HCT116 (cell line): ENCODE results near the gene FHIT. TPM values are rescaled to one million over a fixed set of nuclear protein-coding genes. Genes with fewer than 3 reads are reported as not detected.

Source experiments
- ATAC-seq: fragments of 200-7000 bp; cut with Tn5 transposase; 2 replicates; pipeline ENCODE4 v1.9.1; 2020; ENCODE audit warnings: mild to moderate bottlenecking, moderate library complexity
- BruUV-seq: library from RNA; stranded (reverse); fragments of 400-500 nt; replicated peaks from 2 replicates; lab custom pipeline; 2021; lab: Mats Ljungman, UMichigan
- CTCF ChIA-PET: fragments of 300-600 bp; sonication (Branson Sonifier 250); formaldehyde crosslinking; loops from one replicate; lab custom pipeline; 2021; ENCODE audit warnings: antibody characterized with exemption; lab: Charles Lee
- POLR2A ChIA-PET: fragments of 300-600, 350-600 bp; sonication (Branson Sonifier 250); formaldehyde crosslinking; loops from one replicate; lab custom pipeline; 2021; ENCODE audit warnings: antibody characterized with exemption; lab: Charles Lee
- RAD21 ChIA-PET, 2 experiments: fragments of 300-600 bp; sonication (Branson Sonifier 250); formaldehyde crosslinking; loops; one replicate each; lab custom pipeline; 2023; ENCODE audit warnings: low total read pairs in 2 of 2; ENCODE audit not compliant: uncharacterized antibody in 2 of 2, unreplicated experiment in 2 of 2, low non-redundant PET in 1 of 2; lab: Charles Lee
- DNase-seq: peaks from one replicate; pipeline ENCODE4 v3.0.0-alpha.2; 2010; ENCODE audit warnings: low read depth, low spot score
- H2AFZ ChIP-seq: fragments of 200-600 bp; shearing (Covaris generic), sonication (generic); 2 replicates; pipeline ENCODE4 v1.6.1; 2017; ENCODE audit warnings: low read depth, mixed run types, mixed read lengths, antibody characterized with exemption, low read length; ENCODE audit not compliant: poor library complexity, severe bottlenecking
- H3K27ac ChIP-seq: 2 replicates; pipeline ENCODE4 v1.5.1; 2012; ENCODE audit warnings: low read depth, low read length
- H3K27me3 ChIP-seq: fragments of 200-600 bp; sonication (generic); 2 replicates; pipeline ENCODE4 v1.6.1; 2016; ENCODE audit warnings: mixed run types, low read length, mixed read lengths; ENCODE audit not compliant: insufficient read depth
- H3K36me3 ChIP-seq, 2 experiments: fragments of 200-500 bp in 1 of 2; fragments of 200-600 bp in 1 of 2; sonication (Bioruptor generic) in 1 of 2; sonication (generic) in 1 of 2; 2 replicates each; pipeline versions ENCODE4 v1.5.1 to v1.6.1; 2014 to 2016; ENCODE audit warnings: low read length in 2 of 2, inconsistent platforms in 1 of 2, mixed read lengths in 1 of 2, mixed run types in 1 of 2; ENCODE audit not compliant: insufficient read depth in 2 of 2, control insufficient read depth in 1 of 2
- H3K4me1 ChIP-seq, 2 experiments: fragments of 200-600 bp in 1 of 2; sonication (generic) in 1 of 2; 2 replicates each; pipeline versions ENCODE4 v1.5.1 to v1.6.1; 2012 to 2017; ENCODE audit warnings: low read length in 2 of 2, inconsistent platforms in 1 of 2, mild to moderate bottlenecking in 1 of 2, mixed read lengths in 1 of 2, mixed run types in 1 of 2, moderate library complexity in 1 of 2; ENCODE audit not compliant: insufficient read depth in 2 of 2, control insufficient read depth in 1 of 2
- H3K4me2 ChIP-seq: fragments of 200-600 bp; sonication (generic); 2 replicates; pipeline ENCODE4 v1.6.1; 2017; ENCODE audit warnings: mixed run types, low read length, mixed read lengths
- H3K4me3 ChIP-seq, 2 experiments: fragments of 200-600 bp in 1 of 2; sonication (generic) in 1 of 2; replicated peaks in 1 of 2; 2 replicates each; pipeline ENCODE4 v1.5.1; 2011 to 2016; ENCODE audit warnings: low read length in 2 of 2, control low read depth in 1 of 2, low read depth in 1 of 2, mild to moderate bottlenecking in 1 of 2, mixed read lengths in 1 of 2, mixed run types in 1 of 2
- H3K79me2 ChIP-seq: fragments of 200-600 bp; sonication (generic); 2 replicates; pipeline ENCODE4 v1.6.1; 2017; ENCODE audit warnings: mild to moderate bottlenecking, mixed run types, low read length, moderate library complexity, mixed read lengths; ENCODE audit not compliant: insufficient read depth
- H3K9ac ChIP-seq: fragments of 200-600 bp; sonication (generic); 2 replicates; pipeline ENCODE4 v1.6.1; 2016; ENCODE audit warnings: low read length, mixed read lengths
- H3K9me2 ChIP-seq: fragments of 200-600 bp; sonication (generic), shearing (Covaris generic); 2 replicates; pipeline ENCODE4 v1.6.1; 2017; ENCODE audit warnings: mixed run types, mild to moderate bottlenecking, moderate library complexity; ENCODE audit not compliant: insufficient read depth
- H3K9me3 ChIP-seq, 2 experiments: fragments of 200-500 bp in 1 of 2; fragments of 200-600 bp in 1 of 2; sonication (Bioruptor generic) in 1 of 2; sonication (generic) in 1 of 2; 2 replicates each; pipeline ENCODE4 v1.6.1; 2014 to 2017; ENCODE audit warnings: low read length in 2 of 2, mixed read lengths in 2 of 2, inconsistent platforms in 1 of 2, low read depth in 1 of 2, mild to moderate bottlenecking in 1 of 2, mixed run types in 1 of 2, moderate library complexity in 1 of 2; ENCODE audit not compliant: control insufficient read depth in 1 of 2, insufficient read depth in 1 of 2
- H4K20me1 ChIP-seq: fragments of 200-600 bp; sonication (generic), shearing (Covaris generic); 2 replicates; pipeline ENCODE4 v1.6.1; 2017; ENCODE audit warnings: mixed run types, mild to moderate bottlenecking, moderate library complexity; ENCODE audit not compliant: insufficient read depth
- ATF3 ChIP-seq: IDR thresholded peaks from 2 replicates; pipeline ENCODE4 v1.6.1; 2012
- CBX3 ChIP-seq: IDR thresholded peaks from 2 replicates; pipeline ENCODE4 v1.6.1; 2012; ENCODE audit warnings: low read depth
- CEBPB ChIP-seq: IDR thresholded peaks from 2 replicates; pipeline ENCODE4 v1.6.1; 2012; ENCODE audit warnings: low read depth
- CTCF ChIP-seq, 3 experiments: fragments of 200-600 bp in 1 of 3; sonication (generic) in 1 of 3; IDR thresholded peaks in 2 of 3; conservative IDR thresholded peaks in 1 of 3; 2 replicates each; pipeline ENCODE4 v1.5.1; 2012 to 2017; ENCODE audit warnings: low read depth in 2 of 3, low read length in 2 of 3, antibody characterized with exemption in 1 of 3, borderline replicate concordance in 1 of 3, control low read depth in 1 of 3, mild to moderate bottlenecking in 1 of 3, mixed read lengths in 1 of 3, mixed run types in 1 of 3, moderate library complexity in 1 of 3; ENCODE audit not compliant: insufficient read depth in 1 of 3
- EGR1 ChIP-seq: IDR thresholded peaks from 2 replicates; pipeline ENCODE4 v1.6.1; 2012; ENCODE audit warnings: low read depth
- EZH2 ChIP-seq: fragments of 200-600 bp; sonication (generic); IDR thresholded peaks from 2 replicates; pipeline ENCODE4 v1.6.1; 2017; ENCODE audit warnings: antibody characterized with exemption, mixed run types
- EZH2phosphoT487 ChIP-seq: fragments of 200-600 bp; IDR thresholded peaks from 2 replicates; pipeline ENCODE4 v1.6.1; 2018; ENCODE audit warnings: antibody characterized with exemption, borderline replicate concordance
- FOSL1 ChIP-seq: IDR thresholded peaks from 2 replicates; pipeline ENCODE4 v1.6.1; 2012; ENCODE audit warnings: low read depth
- JUND ChIP-seq: IDR thresholded peaks from 2 replicates; pipeline ENCODE4 v1.6.1; 2012
- MAX ChIP-seq: IDR thresholded peaks from 2 replicates; pipeline ENCODE4 v1.6.1; 2012
- POLR2A ChIP-seq: IDR thresholded peaks from 2 replicates; pipeline ENCODE4 v1.7.0; 2011; ENCODE audit warnings: borderline replicate concordance; ENCODE audit not compliant: insufficient read depth, insufficient read length; ENCODE audit errors: extremely low read depth
- POLR2AphosphoS5 ChIP-seq: IDR thresholded peaks from 2 replicates; pipeline ENCODE4 v1.6.1; 2011; ENCODE audit warnings: mild to moderate bottlenecking, low read depth, low read length, moderate library complexity
- RAD21 ChIP-seq: IDR thresholded peaks from 2 replicates; pipeline ENCODE4 v1.6.1; 2012; ENCODE audit warnings: low read depth, mild to moderate bottlenecking
- REST ChIP-seq: IDR thresholded peaks from 2 replicates; pipeline ENCODE4 v1.6.1; 2012; ENCODE audit warnings: low read depth
- SIN3A ChIP-seq: IDR thresholded peaks from 2 replicates; pipeline ENCODE4 v1.6.1; 2012; ENCODE audit warnings: low read depth
- SRF ChIP-seq: IDR thresholded peaks from 2 replicates; pipeline ENCODE4 v1.6.1; 2012; ENCODE audit warnings: low read depth
- YY1 ChIP-seq: IDR thresholded peaks from 2 replicates; pipeline ENCODE4 v1.6.1; 2011; ENCODE audit warnings: low read length, low read depth, moderate library complexity, mild to moderate bottlenecking; ENCODE audit not compliant: insufficient replicate concordance; ENCODE audit errors: extremely low read depth
- ZBTB33 ChIP-seq: IDR thresholded peaks from 2 replicates; pipeline ENCODE4 v1.6.1; 2011; ENCODE audit warnings: mild to moderate bottlenecking, low read length, moderate library complexity; ENCODE audit not compliant: insufficient replicate concordance; ENCODE audit errors: extremely low read depth
- intact Hi-C: fragments of 100-400 bp; cut with micrococcal nuclease; formaldehyde crosslinking; loops from 2 replicates; pipeline ENCODE4 v1.10.0; 2022
- total RNA-seq: library from RNA; stranded (reverse); gene quantifications from one replicate; pipeline ENCODE4 v1.2.1, GENCODE V29; 2021; ENCODE audit not compliant: unreplicated experiment

The FHIT gene
- total RNA-seq, 1 experiment from 2014 or later = 20.1 TPM

- BruUV-seq = no TSS peak
- Histone ChIP-seq H4K20me1 (no peaks in the 10 kb centered on the region), H3K4me2 (no peak overlapping the region), H3K9me2 (no peaks in the 10 kb centered on the region), H2AFZ (no peak overlapping the region), H3K9ac (no peak overlapping the region)
- no peak for DNase-seq
- POLR2A ChIA-PET = no interaction called here
- TF ChIP-seq REST = no peak
- TF ChIP-seq MAX = no peak
- TF ChIP-seq EZH2 = no peak
- no peak for TF ChIP-seq SRF
- TF ChIP-seq FOSL1 = no peak
- no peak for TF ChIP-seq ZBTB33
- no peak for TF ChIP-seq POLR2AphosphoS5
- no peak for TF ChIP-seq EGR1
- TF ChIP-seq RAD21 = no peak
- no peak for TF ChIP-seq SIN3A
- TF ChIP-seq YY1 = no peak
- no peak for TF ChIP-seq EZH2phosphoT487
- no peak for TF ChIP-seq CBX3
- no peak for TF ChIP-seq JUND
- no peak for TF ChIP-seq CTCF (IDR thresholded peaks at IDR 0.05 in 2 of 3, conservative IDR thresholded peaks at IDR 0.05 in 1 of 3; ENCODE audit: borderline replicate concordance in 1 of 3, insufficient read depth in 1 of 3, low read depth in 2 of 3, low read length in 2 of 3)
- TF ChIP-seq ATF3 = no peak
- no peak for TF ChIP-seq POLR2A
- TF ChIP-seq CEBPB = no peak
- TF ChIP-seq, all 23 proteins: peak for 0
- no peak for ATAC-seq
- Histone ChIP-seq H3K36me3 (no peaks in the 10 kb centered on the region), H3K9me3 (no peaks in the 10 kb centered on the region), H3K27ac (no peak overlapping the region), H3K4me3 (no peak overlapping the region), H3K79me2 (no peaks in the 10 kb centered on the region), H3K27me3 (no peaks in the 10 kb centered on the region), H3K4me1 (peaks cover 12 to 29% of the 10 kb centered on the region in 2 experiments)
- ChIA-PET RAD21 (no interaction called here), CTCF (no interaction called here)
- intact Hi-C loops = loop anchor here (10.0 kb wide), 1 partner anchor 818 kb away; no protein-coding TSS in a partner anchor
Observed at GRCh38 chr3:59812237-59813147, 1438.8 kb downstream of the FHIT start.
